Stomach (tissue), 9 donors: ENCODE measurements around the gene CHIC2. TPM values are rescaled to one million over a fixed set of nuclear protein-coding genes. Genes with fewer than 3 reads are reported as not detected.

ENCODE experiments used
- DNase-seq, 2 donors: peaks; one replicate each; pipeline versions ENCODE4 v3.0.0 to v3.0.0-alpha.2; 2013 to 2019
- H3K27ac ChIP-seq, 5 donors: fragments of 200-600 bp in 4 of 5; sonication (generic) in 4 of 5; one replicate each; pipeline ENCODE4 v1.5.1; 2013 to 2019; ENCODE audit warnings: mild to moderate bottlenecking in 1 of 5, moderate library complexity in 1 of 5
- H3K27me3 ChIP-seq, 3 donors: fragments of 200-600 bp; sonication (generic); one replicate each; pipeline ENCODE4 v1.5.1; 2017 to 2019; ENCODE audit warnings: mixed run types in 1 of 3
- H3K36me3 ChIP-seq, 4 donors: fragments of 200-600 bp; sonication (generic); 1 replicate in 3 of 4; 2 replicates in 1 of 4; pipeline ENCODE4 v1.5.1; 2016 to 2019
- H3K4me1 ChIP-seq, 4 donors: fragments of 200-600 bp; sonication (generic); one replicate each; pipeline ENCODE4 v1.5.1; 2016 to 2019
- H3K4me3 ChIP-seq, 4 donors: fragments of 200-600 bp; sonication (generic) in 3 of 4; one replicate each; pipeline ENCODE4 v1.5.1; 2016 to 2019; ENCODE audit warnings: mild to moderate bottlenecking in 1 of 4
- H3K9me3 ChIP-seq, 4 donors: fragments of 200-600 bp; sonication (generic); one replicate each; pipeline ENCODE4 v1.5.1; 2016 to 2019
- CTCF ChIP-seq, 7 experiments: fragments of 450-650 bp in 4 of 7; fragments of 200-600 bp in 3 of 7; sonication (generic) in 3 of 7; IDR thresholded peaks; one replicate each; pipeline ENCODE4 v1.5.1; 2016 to 2019; ENCODE audit warnings: antibody characterized with exemption in 7 of 7, control low read depth in 2 of 7, mild to moderate bottlenecking in 1 of 7
- EP300 ChIP-seq: sonication (generic); formaldehyde crosslinking; IDR thresholded peaks from one replicate; pipeline ENCODE4 v1.6.1; 2017; ENCODE audit warnings: antibody characterized with exemption
- POLR2A ChIP-seq, 4 donors: fragments of 450-650 bp; IDR thresholded peaks; one replicate each; pipeline ENCODE4 v1.6.1; 2016; ENCODE audit warnings: antibody characterized with exemption in 4 of 4, control low read depth in 2 of 4, mild to moderate bottlenecking in 1 of 4, moderate library complexity in 1 of 4
- POLR2AphosphoS5 ChIP-seq, 3 donors: sonication (generic); formaldehyde crosslinking; IDR thresholded peaks; one replicate each; pipeline ENCODE4 v1.6.1; 2016; ENCODE audit warnings: antibody characterized with exemption in 3 of 3
- WGBS, 5 donors: extraction: QIAGEN DNeasy Blood & Tissue Kit in 3 of 5; methylation state at CpG; one replicate each; pipeline versions ENCODE4 v1.1.5 to v1.1.7; 2013 to 2018; 5-methylcytosine and 5-hydroxymethylcytosine counted together
- intact Hi-C: fragments of 100-400 bp; cut with DNase I; formaldehyde crosslinking; loops from one replicate; pipeline ENCODE4 v1.15.1; 2023; ENCODE audit warnings: low total_unique reads
- polyA plus RNA-seq, 3 donors: library from polyadenylated mRNA; stranded (reverse); fragments of 200-250 nt; gene quantifications; one replicate each; pipeline ENCODE4 v1.2.3, GENCODE V29; 2013
- total RNA-seq, 5 donors: library from RNA; depleted of rRNA; stranded (reverse); fragments of >200 nt; gene quantifications; one replicate each; pipeline versions ENCODE4 v1.1.0 to v1.2.3, GENCODE V29; 2014 to 2016
- donor health status: healthy with polysubstance abuse.
- donor health status: Bipolar disorder and iron deficiency.
- donor health status: healthy.

CHIC2 gene
- total and polyA plus RNA-seq, 8 donors = 9.8 to 128 (median 27.2) TPM

GRCh38 chr4:54076673-54077072, 12.3 kb upstream of the CHIC2 start:
- no peaks in the 10 kb centered on the region for H3K9me3 ChIP-seq
- peaks cover 0 to 2% (median 0%) of the 10 kb centered on the region in 4 donors for H3K4me1 ChIP-seq
- intact Hi-C loops = no loop called here
- no peak for TF ChIP-seq POLR2AphosphoS5 (IDR thresholded peaks at IDR 0.05)
- TF ChIP-seq CTCF (IDR thresholded peaks at IDR 0.05) = no peak
- TF ChIP-seq POLR2A (IDR thresholded peaks at IDR 0.05) = no peak
- TF ChIP-seq EP300 = no peak
- no peak for DNase-seq
- H3K27ac ChIP-seq = no peak overlapping the region
- H3K4me3 ChIP-seq = no peak overlapping the region
- no peaks in the 10 kb centered on the region for H3K36me3 ChIP-seq
- H3K27me3 ChIP-seq = peaks cover 0 to 7% (median 0%) of the 10 kb centered on the region in 3 donors

GRCh38 chr4:54074381-54074780, 10.0 kb upstream of the CHIC2 start:
- H3K4me1 ChIP-seq = no peaks in the 10 kb centered on the region
- intact Hi-C loops = no loop called here
- no peaks in the 10 kb centered on the region for H3K9me3 ChIP-seq
- no peak for TF ChIP-seq EP300
- TF ChIP-seq CTCF (IDR thresholded peaks at IDR 0.05) = no peak
- TF ChIP-seq POLR2AphosphoS5 (IDR thresholded peaks at IDR 0.05) = no peak
- TF ChIP-seq POLR2A (IDR thresholded peaks at IDR 0.05) = no peak
- peaks cover 0 to 7% (median 0%) of the 10 kb centered on the region in 3 donors for H3K27me3 ChIP-seq
- no peak overlapping the region for H3K27ac ChIP-seq
- DNase-seq = no peak
- no peaks in the 10 kb centered on the region for H3K36me3 ChIP-seq
- H3K4me3 ChIP-seq = no peak overlapping the region

- no peaks in the 10 kb centered on the region for H3K9me3 ChIP-seq
- 92 to 100% (median 97%) methylated on average over 2 of the region's 2 CpGs for WGBS, 5 donors
- intact Hi-C loops = no loop called here
Measured at GRCh38 chr4:54073271-54073880, 9.0 kb upstream of the CHIC2 start.

DNA sequence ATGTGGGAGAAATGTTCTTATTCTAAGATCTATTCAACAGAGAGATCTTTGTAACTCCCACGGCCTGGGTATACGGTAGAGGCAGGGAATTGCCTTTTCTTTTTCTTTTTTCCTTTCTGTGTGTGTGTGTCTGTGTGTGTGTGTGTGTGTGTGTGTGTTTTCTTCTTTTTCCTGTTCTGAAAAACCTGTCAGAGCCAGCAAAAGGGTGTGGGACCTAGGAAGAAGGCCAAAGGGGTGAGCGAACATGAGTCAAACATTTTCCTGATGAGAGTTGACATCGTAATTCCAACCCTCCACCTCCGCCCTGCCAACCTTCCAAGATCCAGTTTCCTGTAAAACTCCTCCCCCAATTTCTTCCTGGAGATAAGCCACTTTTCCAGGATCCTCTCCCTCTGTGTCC, 2.8 kb upstream of the CHIC2 start:
- Histone ChIP-seq H3K4me3 (no peak overlapping the region), H3K9me3 (no peaks in the 10 kb centered on the region), H3K27ac (peak overlapping the region; percentile 39 to 97 (median 91)), H3K27me3 (no peaks in the 10 kb centered on the region), H3K36me3 (no peaks in the 10 kb centered on the region), H3K4me1 (peaks cover 17 to 40% (median 24%) of the 10 kb centered on the region in 4 donors)
- TF ChIP-seq EP300 = no peak
- TF ChIP-seq POLR2AphosphoS5 (IDR thresholded peaks at IDR 0.05) = peak in 2 of 3 donors; percentile 20 to 34
- WGBS, 5 donors = 29 to 38% (median 35%) methylated on average over 5 of the region's 5 CpGs
- intact Hi-C loops = no loop called here
- DNase-seq = peak; percentile 43 to 76

More at GRCh38 chr4:54073271-54073880, 9.0 kb upstream of the CHIC2 start:
- no peak for DNase-seq
- TF ChIP-seq CTCF (IDR thresholded peaks at IDR 0.05) (no peak), EP300 (no peak), POLR2AphosphoS5 (IDR thresholded peaks at IDR 0.05) (no peak), POLR2A (IDR thresholded peaks at IDR 0.05) (no peak)
- H3K27ac ChIP-seq = no peak overlapping the region
- H3K4me3 ChIP-seq = no peak overlapping the region
- no peaks in the 10 kb centered on the region for H3K4me1 ChIP-seq
- peaks cover 0 to 2% (median 0%) of the 10 kb centered on the region in 3 donors for H3K27me3 ChIP-seq
- H3K36me3 ChIP-seq = no peaks in the 10 kb centered on the region

GRCh38 chr4:54066718-54067129, 2.3 kb upstream of the CHIC2 start:
- no peaks in the 10 kb centered on the region for H3K27me3 ChIP-seq
- intact Hi-C loops = no loop called here
- H3K4me1 ChIP-seq = peaks cover 19 to 44% (median 27%) of the 10 kb centered on the region in 4 donors
- H3K4me3 ChIP-seq = no peak overlapping the region
- H3K9me3 ChIP-seq = no peaks in the 10 kb centered on the region
- 17 to 52% (median 32%) methylated on average over 2 of the region's 2 CpGs for WGBS, 5 donors
- TF ChIP-seq POLR2AphosphoS5 (IDR thresholded peaks at IDR 0.05) (peak in 2 of 3 donors; percentile 6 to 14), CTCF (IDR thresholded peaks at IDR 0.05) (no peak), POLR2A (IDR thresholded peaks at IDR 0.05) (no peak), EP300 (no peak)
- peak; percentile 28 to 29 for DNase-seq
- peak overlapping the region; percentile 61 to 97 (median 91) for H3K27ac ChIP-seq
- H3K36me3 ChIP-seq = no peaks in the 10 kb centered on the region
